GM13976 (cell line): ENCODE data around the gene RAB27B.
"Not testable (repeated sequence)": the region's sequence is repeated elsewhere in the genome, so short reads cannot be mapped to it uniquely, and the experiment has no call there.

Experiments used
- DNase-seq: peaks from one replicate; pipeline ENCODE4 v3.0.0; 2012; ENCODE audit warnings: low spot score
- CTCF ChIP-seq: IDR thresholded peaks from 2 replicates; pipeline ENCODE4 v1.5.1; 2012; ENCODE audit warnings: borderline replicate concordance, mild to moderate bottlenecking; ENCODE audit not compliant: insufficient read depth; ENCODE audit errors: extremely low read depth, missing control alignments, control extremely low read depth
- in situ Hi-C: fragments of 300-500 bp; cut with MboI; formaldehyde crosslinking; loops from one replicate; pipeline ENCODE4 v1.12.0; 2022; ENCODE audit warnings: low sequenced_read_pairs, mixed read lengths, inconsistent platforms; ENCODE audit not compliant: unreplicated experiment

The RAB27B gene

GRCh38 chr18:54813305-54813704, 15.0 kb upstream of the RAB27B start:
- no peak for TF ChIP-seq CTCF
- in situ Hi-C loops, result no loop called here
- DNase-seq, result no peak

- no peak for TF ChIP-seq CTCF
- in situ Hi-C loops, result no loop called here
- DNase-seq, result no peak
These were observed 14.2 kb upstream of the RAB27B start for GRCh38 chr18:54813977-54814565.

- in situ Hi-C loops, result no loop called here
- TF ChIP-seq CTCF, result no peak
- no peak for DNase-seq
These were observed 13.2 kb upstream of the RAB27B start for GRCh38 chr18:54815086-54815485.

- in situ Hi-C loops, DNase-seq: not testable (repeated sequence)
These were observed 7.4 kb upstream of the RAB27B start for GRCh38 chr18:54820785-54821275.

- DNase-seq, result no peak
- TF ChIP-seq CTCF, result no peak
- in situ Hi-C loops, result no loop called here
These were observed 5.1 kb upstream of the RAB27B start for GRCh38 chr18:54822872-54823845.

- no peak for TF ChIP-seq CTCF
- no peak for DNase-seq
- in situ Hi-C loops, result no loop called here
These were observed 3.5 kb upstream of the RAB27B start for GRCh38 chr18:54824761-54825160.
